HFFc6 (cell line): ENCODE results near the gene BICRAL. TPM values are rescaled to one million over a fixed set of nuclear protein-coding genes. Genes with fewer than 3 reads are reported as not detected.

Experiments used
- DNase-seq: peaks from one replicate; pipeline ENCODE4 v3.0.0-alpha.2; 2018
- H3K27ac Mint-ChIP-seq: 2 replicates; pipeline ENCODE4 v1.8.0; 2020; ENCODE audit warnings: mild to moderate bottlenecking, mixed read lengths
- H3K27me3 Mint-ChIP-seq: 2 replicates; pipeline ENCODE4 v1.8.0; 2021; ENCODE audit warnings: mild to moderate bottlenecking, moderate library complexity, mixed read lengths; ENCODE audit not compliant: insufficient read depth
- H3K36me3 Mint-ChIP-seq: 2 replicates; pipeline ENCODE4 v1.8.0; 2021; ENCODE audit warnings: low read depth, mixed read lengths
- H3K4me1 Mint-ChIP-seq: 2 replicates; pipeline ENCODE4 v1.8.0; 2020; ENCODE audit warnings: low read depth, mixed read lengths
- H3K4me3 Mint-ChIP-seq: 2 replicates; pipeline ENCODE4 v1.8.0; 2020; ENCODE audit warnings: mild to moderate bottlenecking, moderate library complexity, mixed read lengths
- H3K9me3 Mint-ChIP-seq: 2 replicates; pipeline ENCODE4 v1.8.0; 2020; ENCODE audit warnings: mild to moderate bottlenecking, mixed read lengths
- total RNA-seq, 6 experiments: library from RNA; stranded (reverse); fragmentation: NEBNext Ultra II Directional; extraction: Animal tissue kit (Norgen Biotek cat#: 25700); gene quantifications; 2 replicates in 1 of 6; 3 replicates in 5 of 6; pipeline ENCODE4 v1.2.3, GENCODE V29; 2021
- TF ChIP-seq, protein P1 (sequence below): fragments of 200-600 bp; sonication (generic); IDR thresholded peaks from 2 replicates; pipeline ENCODE4 v1.5.0; 2021; ENCODE audit warnings: antibody characterized with exemption, mild to moderate bottlenecking

Gene BICRAL
- total RNA-seq, 6 experiments from 2014 or later, result 8.0 to 9.8 (median 9.4) TPM

DNA sequence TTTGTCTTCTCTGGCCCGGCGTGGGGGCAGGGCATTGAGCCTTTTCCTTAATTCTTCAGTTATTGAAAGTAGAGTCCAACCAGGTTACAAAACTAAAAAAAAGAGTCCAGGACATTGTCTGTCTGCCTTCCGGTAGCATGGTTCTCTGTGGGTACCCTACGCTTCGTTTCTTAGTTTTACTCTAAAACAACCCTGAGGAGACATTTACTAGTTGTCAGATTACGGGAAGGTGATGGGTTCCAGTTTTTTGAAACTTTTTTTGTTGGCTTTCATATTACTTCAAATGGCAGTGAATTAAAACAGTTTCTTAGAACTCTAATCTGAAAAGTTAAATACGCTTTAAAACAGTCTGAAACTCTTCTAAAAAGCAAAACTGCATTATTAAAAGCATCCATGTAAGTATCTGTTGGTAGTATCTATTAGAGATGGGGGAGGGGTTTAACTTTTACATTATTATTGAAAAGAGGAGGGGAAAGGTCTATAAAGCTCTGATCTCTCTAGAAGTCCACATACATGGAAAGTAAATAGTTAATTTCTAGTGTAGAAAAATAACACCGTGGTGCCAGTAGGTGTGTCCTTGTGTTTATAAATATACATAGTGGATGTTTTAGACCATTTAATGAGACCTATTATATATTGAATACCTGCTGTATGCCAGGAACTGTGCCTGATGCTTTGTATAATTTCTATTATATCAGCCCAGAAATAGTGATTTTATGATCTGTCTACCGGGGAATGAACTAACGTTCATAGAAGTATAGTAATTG is 2.2 kb downstream of the BICRAL start:
- TF ChIP-seq, protein P1, sequence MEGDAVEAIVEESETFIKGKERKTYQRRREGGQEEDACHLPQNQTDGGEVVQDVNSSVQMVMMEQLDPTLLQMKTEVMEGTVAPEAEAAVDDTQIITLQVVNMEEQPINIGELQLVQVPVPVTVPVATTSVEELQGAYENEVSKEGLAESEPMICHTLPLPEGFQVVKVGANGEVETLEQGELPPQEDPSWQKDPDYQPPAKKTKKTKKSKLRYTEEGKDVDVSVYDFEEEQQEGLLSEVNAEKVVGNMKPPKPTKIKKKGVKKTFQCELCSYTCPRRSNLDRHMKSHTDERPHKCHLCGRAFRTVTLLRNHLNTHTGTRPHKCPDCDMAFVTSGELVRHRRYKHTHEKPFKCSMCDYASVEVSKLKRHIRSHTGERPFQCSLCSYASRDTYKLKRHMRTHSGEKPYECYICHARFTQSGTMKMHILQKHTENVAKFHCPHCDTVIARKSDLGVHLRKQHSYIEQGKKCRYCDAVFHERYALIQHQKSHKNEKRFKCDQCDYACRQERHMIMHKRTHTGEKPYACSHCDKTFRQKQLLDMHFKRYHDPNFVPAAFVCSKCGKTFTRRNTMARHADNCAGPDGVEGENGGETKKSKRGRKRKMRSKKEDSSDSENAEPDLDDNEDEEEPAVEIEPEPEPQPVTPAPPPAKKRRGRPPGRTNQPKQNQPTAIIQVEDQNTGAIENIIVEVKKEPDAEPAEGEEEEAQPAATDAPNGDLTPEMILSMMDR, result no peak
- no peak for DNase-seq
- peaks cover 22% of the 10 kb centered on the region for H3K36me3 Mint-ChIP-seq
- no peaks in the 10 kb centered on the region for H3K9me3 Mint-ChIP-seq
- peak overlapping the region; percentile 94 for H3K4me3 Mint-ChIP-seq
- peak overlapping the region; percentile 97 for H3K27ac Mint-ChIP-seq
- H3K4me1 Mint-ChIP-seq, result peaks cover 30% of the 10 kb centered on the region
- peaks cover 2% of the 10 kb centered on the region for H3K27me3 Mint-ChIP-seq

DNA sequence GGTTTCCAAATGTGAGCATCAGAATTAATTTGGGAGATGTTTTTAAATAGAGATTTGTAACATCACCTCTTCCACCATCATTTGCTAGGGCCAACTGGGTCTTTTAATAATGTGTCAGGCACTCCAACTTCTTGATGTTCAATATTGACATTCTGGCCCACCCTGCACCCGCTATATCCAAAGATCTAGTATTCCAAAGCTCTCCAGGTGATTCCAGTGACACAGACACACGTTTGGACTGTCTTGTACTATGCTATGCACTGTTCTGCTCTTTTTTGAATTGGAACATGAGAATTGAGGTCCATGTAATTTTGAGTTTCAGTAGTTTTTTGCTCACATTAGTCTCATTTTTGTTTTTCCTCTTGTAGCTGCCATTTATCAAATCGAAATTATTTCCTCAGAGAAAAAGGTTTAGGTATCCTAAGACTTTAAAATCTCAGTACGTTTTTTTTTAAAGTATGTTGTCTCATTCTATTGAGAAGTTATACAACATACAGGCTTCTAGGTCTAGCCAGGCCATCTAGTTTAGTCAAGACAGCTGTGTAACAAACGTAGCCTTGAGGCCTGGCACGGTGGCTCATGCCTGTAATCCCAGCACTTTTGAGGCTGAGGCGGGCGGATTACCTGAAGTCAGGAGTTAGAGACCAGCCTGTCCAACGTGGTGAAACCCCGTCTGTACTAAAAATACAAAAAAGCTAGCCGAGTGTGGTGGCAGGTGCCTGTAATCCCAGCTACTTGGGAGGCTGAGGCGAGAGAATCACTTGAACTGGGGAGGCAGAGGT is 3.1 kb downstream of the BICRAL start:
- Mint-ChIP-seq H3K36me3 (peaks cover 22% of the 10 kb centered on the region), H3K27me3 (peaks cover 2% of the 10 kb centered on the region), H3K4me3 (peak overlapping the region; percentile 94), H3K4me1 (peaks cover 28% of the 10 kb centered on the region), H3K27ac (peak overlapping the region; percentile 97), H3K9me3 (no peaks in the 10 kb centered on the region)
- no peak for DNase-seq
- TF ChIP-seq, protein P1, result no peak

DNA sequence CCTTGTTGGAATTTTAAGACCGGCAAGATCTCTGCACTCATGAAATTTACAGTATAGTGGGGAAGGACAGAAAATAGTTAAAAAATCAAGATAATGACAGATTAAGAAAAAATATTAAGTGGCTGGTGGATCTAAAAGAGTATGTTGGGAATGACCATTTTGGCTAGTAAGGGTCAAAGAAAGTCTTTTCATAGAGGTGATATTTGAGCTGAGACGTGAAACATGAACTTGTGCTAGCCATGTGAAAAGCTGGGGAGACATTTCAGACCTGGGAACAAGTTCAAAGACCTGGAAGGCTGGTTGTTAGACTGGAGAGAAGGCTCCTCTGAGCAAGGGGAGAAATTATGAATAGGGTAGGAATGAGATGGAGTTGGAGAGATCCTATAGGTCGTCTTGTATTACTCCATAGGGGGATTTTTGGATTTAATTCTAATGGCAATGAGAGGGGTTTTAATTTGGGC is 4.7 kb downstream of the BICRAL start:
- Mint-ChIP-seq H3K4me1 (peaks cover 31% of the 10 kb centered on the region), H3K36me3 (peaks cover 22% of the 10 kb centered on the region), H3K27ac (no peak overlapping the region), H3K4me3 (no peak overlapping the region), H3K9me3 (no peaks in the 10 kb centered on the region), H3K27me3 (peaks cover 3% of the 10 kb centered on the region)
- TF ChIP-seq, protein P1, result 0 out of 2 replicates have a peak, but pooled peaks have one; percentile 0
- DNase-seq, result no peak

DNA sequence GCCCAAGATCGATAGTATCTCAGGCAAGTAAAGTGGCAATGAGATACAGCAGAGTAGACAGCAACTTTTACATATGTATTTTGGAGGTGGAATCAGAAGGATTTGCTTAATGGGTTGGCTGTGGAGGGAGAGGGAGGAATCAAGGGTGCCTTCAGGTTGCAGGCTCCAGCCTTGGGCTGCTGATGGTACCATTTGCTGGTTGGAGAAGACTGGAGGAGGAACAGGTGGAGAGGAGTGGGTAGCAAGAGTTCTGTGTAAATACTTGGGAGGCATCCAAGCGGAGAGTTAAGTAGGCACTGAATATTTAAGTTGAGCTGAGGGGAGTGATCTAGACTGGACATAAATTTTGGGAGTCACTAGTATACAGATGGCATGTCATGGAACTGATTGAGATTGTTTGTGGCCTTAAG is 5.2 kb downstream of the BICRAL start:
- Mint-ChIP-seq H3K36me3 (peaks cover 22% of the 10 kb centered on the region), H3K4me3 (no peak overlapping the region), H3K27me3 (peaks cover 3% of the 10 kb centered on the region), H3K27ac (no peak overlapping the region), H3K4me1 (peaks cover 31% of the 10 kb centered on the region), H3K9me3 (no peaks in the 10 kb centered on the region)
- no peak for DNase-seq
- TF ChIP-seq, protein P1, result no peak

DNA sequence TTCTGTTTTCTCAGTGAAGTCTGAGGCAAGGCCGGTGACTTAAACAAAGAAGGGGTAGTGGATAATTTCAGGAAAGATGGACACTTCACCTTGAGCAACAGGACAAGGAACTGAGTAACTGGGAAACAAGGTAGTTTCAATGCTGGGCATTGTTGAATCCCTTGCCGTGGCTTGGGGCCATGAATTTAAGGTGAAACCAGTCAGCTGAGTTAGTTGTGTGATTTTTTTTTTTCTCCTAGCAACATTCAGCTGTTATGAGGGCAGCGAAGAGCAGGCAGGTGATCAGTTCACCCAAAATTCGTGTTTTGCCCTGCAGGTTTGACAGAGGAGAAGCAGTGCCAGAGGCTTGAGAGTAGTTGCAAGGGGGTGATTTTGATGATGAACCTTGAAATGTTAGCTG is 6.8 kb downstream of the BICRAL start:
- H3K4me3 Mint-ChIP-seq, result no peak overlapping the region
- H3K9me3 Mint-ChIP-seq, result no peaks in the 10 kb centered on the region
- TF ChIP-seq, protein P1, result no peak
- H3K27me3 Mint-ChIP-seq, result peaks cover 1% of the 10 kb centered on the region
- peaks cover 31% of the 10 kb centered on the region for H3K4me1 Mint-ChIP-seq
- DNase-seq, result no peak
- peaks cover 22% of the 10 kb centered on the region for H3K36me3 Mint-ChIP-seq
- H3K27ac Mint-ChIP-seq, result peak overlapping the region; percentile 45
